GM10248 (cell line): ENCODE measurements around the gene MLF1.
"Not testable (repeated sequence)": the region's sequence is repeated elsewhere in the genome, so short reads cannot be mapped to it uniquely, and the experiment has no call there.

ENCODE experiments used
- CTCF ChIA-PET: fragments of 300-600 bp; sonication (Branson Sonifier 250); formaldehyde crosslinking; extraction: SDS; loops from one replicate; lab custom pipeline; 2021; ENCODE audit warnings: antibody characterized with exemption; lab: Yijun Ruan, JAX
- POLR2A ChIA-PET: fragments of 350-650 bp; sonication (Branson Sonifier 250); formaldehyde crosslinking; extraction: SDS; loops from one replicate; lab custom pipeline; 2020; ENCODE audit warnings: antibody characterized with exemption; lab: Yijun Ruan, JAX
- DNase-seq: peaks from one replicate; pipeline ENCODE4 v3.0.0; 2012; ENCODE audit errors: extremely low spot score
- CTCF ChIP-seq: IDR thresholded peaks from 2 replicates; pipeline ENCODE4 v1.5.1; 2012; ENCODE audit warnings: mild to moderate bottlenecking, low read depth; ENCODE audit errors: extremely low read depth, missing control alignments, control extremely low read depth

MLF1 gene

GRCh38 chr3:158535918-158536317 lies 35.1 kb upstream of the MLF1 start:
- ChIA-PET POLR2A (no interaction called here), CTCF (interaction anchor here (1.8 kb wide), 1 partner anchor 10 kb away, joined by 4 read pairs; no protein-coding TSS in a partner anchor)
- TF ChIP-seq CTCF = no peak
- no peak for DNase-seq

GRCh38 chr3:158539414-158540014 lies 31.5 kb upstream of the MLF1 start:
- ChIA-PET POLR2A (no interaction called here), CTCF (interaction anchor here (0.6 to 2.9 kb wide), 20 partner anchors 8 to 1007 kb away, joined by 3 to 11 read pairs (median 5); partner anchors contain the start of genes GFM1 and MFSD1)
- DNase-seq = no peak
- TF ChIP-seq CTCF = peak; percentile 30

GRCh38 chr3:158540066-158540465 lies 30.9 kb upstream of the MLF1 start:
- CTCF ChIA-PET = interaction anchor here (0.6 to 2.9 kb wide), 15 partner anchors 9 to 675 kb away, joined by 3 to 11 read pairs (median 6); partner anchors contain the start of genes GFM1 and MFSD1
- DNase-seq = no peak
- TF ChIP-seq CTCF = no peak
- POLR2A ChIA-PET = no interaction called here

GRCh38 chr3:158548691-158549090 lies 22.3 kb upstream of the MLF1 start:
- ChIA-PET CTCF (interaction anchor here (1.9 to 2.1 kb wide), 2 partner anchors 8 to 10 kb away, joined by 5 to 9 read pairs; no protein-coding TSS in a partner anchor), POLR2A (no interaction called here)
- no peak for DNase-seq
- no peak for TF ChIP-seq CTCF

- DNase-seq, POLR2A ChIA-PET: not testable (repeated sequence)
- CTCF ChIA-PET = interaction anchor here (2.1 kb wide), 1 partner anchor 9 kb away, joined by 9 read pairs; no protein-coding TSS in a partner anchor
Observed at GRCh38 chr3:158549938-158550337, 21.1 kb upstream of the MLF1 start.

- POLR2A ChIA-PET = no interaction called here
Observed at GRCh38 chr3:158552124-158552523, 18.9 kb upstream of the MLF1 start.

More at GRCh38 chr3:158552124-158552523, 18.9 kb upstream of the MLF1 start:
- DNase-seq = no peak
- no peak for TF ChIP-seq CTCF
- CTCF ChIA-PET = interaction anchor here (1.5 kb wide), 1 partner anchor 237 kb away, joined by 3 read pairs; no protein-coding TSS in a partner anchor
